Measurements from ENCODE around the gene PALM3. TPM values are rescaled to one million over a fixed set of nuclear protein-coding genes. Genes with fewer than 3 reads are reported as not detected.

The PALM3 gene
- total RNA-seq, 1 donor from 2014 or later = 1.7 TPM

DNA sequence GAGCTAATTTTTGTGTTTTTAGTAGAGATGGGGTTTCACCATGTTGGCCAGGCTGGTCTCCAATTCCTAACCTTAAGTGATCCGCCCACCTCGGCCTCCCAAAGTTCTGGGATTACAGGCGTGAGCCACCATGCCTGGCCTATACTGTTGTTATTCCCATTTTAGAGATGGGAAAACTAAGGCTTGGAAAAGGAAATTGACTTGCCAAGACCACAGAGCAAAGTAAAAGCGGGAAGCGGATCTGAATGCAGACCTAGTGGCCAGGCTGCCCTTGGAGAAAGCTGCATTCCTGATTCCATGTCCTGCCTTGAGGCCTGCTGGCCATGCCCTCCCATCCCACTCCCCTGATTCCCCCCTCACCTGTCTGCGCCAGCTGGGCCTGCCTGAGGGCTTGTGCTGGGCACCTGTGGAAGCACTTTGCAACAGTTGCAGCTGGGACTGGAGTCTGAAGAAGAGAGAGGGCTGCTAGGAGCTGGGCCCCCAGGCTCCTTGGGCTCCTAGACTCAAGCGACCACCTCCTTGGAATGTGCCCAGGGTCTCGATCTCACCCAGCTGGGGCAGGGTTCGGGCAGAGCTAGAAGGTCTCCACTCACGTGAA lies 5.7 kb downstream of the PALM3 start:
- no peaks in the 10 kb centered on the region for H3K27me3 ChIP-seq
- TF ChIP-seq, protein P1, sequence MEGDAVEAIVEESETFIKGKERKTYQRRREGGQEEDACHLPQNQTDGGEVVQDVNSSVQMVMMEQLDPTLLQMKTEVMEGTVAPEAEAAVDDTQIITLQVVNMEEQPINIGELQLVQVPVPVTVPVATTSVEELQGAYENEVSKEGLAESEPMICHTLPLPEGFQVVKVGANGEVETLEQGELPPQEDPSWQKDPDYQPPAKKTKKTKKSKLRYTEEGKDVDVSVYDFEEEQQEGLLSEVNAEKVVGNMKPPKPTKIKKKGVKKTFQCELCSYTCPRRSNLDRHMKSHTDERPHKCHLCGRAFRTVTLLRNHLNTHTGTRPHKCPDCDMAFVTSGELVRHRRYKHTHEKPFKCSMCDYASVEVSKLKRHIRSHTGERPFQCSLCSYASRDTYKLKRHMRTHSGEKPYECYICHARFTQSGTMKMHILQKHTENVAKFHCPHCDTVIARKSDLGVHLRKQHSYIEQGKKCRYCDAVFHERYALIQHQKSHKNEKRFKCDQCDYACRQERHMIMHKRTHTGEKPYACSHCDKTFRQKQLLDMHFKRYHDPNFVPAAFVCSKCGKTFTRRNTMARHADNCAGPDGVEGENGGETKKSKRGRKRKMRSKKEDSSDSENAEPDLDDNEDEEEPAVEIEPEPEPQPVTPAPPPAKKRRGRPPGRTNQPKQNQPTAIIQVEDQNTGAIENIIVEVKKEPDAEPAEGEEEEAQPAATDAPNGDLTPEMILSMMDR (IDR thresholded peaks at IDR 0.05) = no peak
- no peak for DNase-seq (ENCODE audit: low spot score in 2 of 2)
- H3K36me3 ChIP-seq = no peaks in the 10 kb centered on the region
- no peak overlapping the region for H3K27ac ChIP-seq
- intact Hi-C loops (cut with DNase I) = no loop called here
- no peak overlapping the region for H3K4me3 ChIP-seq
- H3K4me1 ChIP-seq = peaks cover 0 to 5% of the 10 kb centered on the region in 2 donors
- no peaks in the 10 kb centered on the region for H3K9me3 ChIP-seq

DNA sequence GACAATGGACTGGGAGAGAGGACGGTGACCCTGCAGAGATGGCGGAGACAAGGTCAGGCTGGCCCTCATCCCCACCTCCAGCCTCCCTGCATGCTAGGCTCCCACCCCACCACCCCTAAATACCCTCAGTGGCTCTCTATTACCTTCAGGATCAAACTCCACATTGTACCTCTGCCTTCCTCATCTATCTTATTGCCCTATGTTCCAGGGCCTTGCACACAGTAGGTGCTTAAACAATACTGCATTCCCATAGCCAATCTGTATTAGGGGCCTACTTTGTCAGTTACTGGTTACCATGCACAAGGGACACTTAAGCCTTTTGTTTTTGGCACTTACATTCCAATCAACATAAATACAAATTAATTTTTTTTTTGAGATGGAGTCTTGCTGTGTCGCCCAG lies 6.5 kb downstream of the PALM3 start:
- no peak overlapping the region for H3K27ac ChIP-seq
- no peaks in the 10 kb centered on the region for H3K27me3 ChIP-seq
- no peaks in the 10 kb centered on the region for H3K36me3 ChIP-seq
- no peaks in the 10 kb centered on the region for H3K9me3 ChIP-seq
- H3K4me3 ChIP-seq = no peak overlapping the region
- H3K4me1 ChIP-seq = peaks cover 0 to 5% of the 10 kb centered on the region in 2 donors
- no peak for DNase-seq (ENCODE audit: low spot score in 2 of 2)
- TF ChIP-seq, protein P1 (IDR thresholded peaks at IDR 0.05) = no peak
- intact Hi-C loops (cut with DNase I) = no loop called here

DNA sequence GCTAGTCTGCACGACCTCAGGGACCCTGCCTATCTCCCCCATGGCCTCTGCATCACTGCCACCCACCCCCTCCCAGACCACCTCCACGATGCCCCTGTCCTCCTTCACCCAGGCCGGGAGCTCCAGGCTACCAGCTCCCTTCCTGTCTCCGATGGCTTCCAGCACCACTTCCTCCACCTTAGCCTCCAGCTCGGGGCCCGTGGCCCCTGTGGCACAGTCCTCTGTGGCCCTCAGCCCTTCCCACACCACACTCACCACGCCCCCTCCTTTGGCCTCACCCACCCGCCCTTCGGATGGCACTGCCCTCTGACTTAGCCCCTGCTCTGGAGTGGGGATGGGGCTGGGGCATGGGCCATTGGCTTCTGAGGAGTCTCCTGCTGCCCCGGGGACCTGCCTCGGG lies 7.2 kb downstream of the PALM3 start:
- TF ChIP-seq, protein P1 (IDR thresholded peaks at IDR 0.05) = no peak
- intact Hi-C loops (cut with DNase I) = no loop called here
- no peak overlapping the region for H3K27ac ChIP-seq
- no peaks in the 10 kb centered on the region for H3K27me3 ChIP-seq
- no peak for DNase-seq (ENCODE audit: low spot score in 2 of 2)
- H3K4me3 ChIP-seq = no peak overlapping the region
- H3K4me1 ChIP-seq = peaks cover 0 to 5% of the 10 kb centered on the region in 2 donors
- no peaks in the 10 kb centered on the region for H3K36me3 ChIP-seq
- no peaks in the 10 kb centered on the region for H3K9me3 ChIP-seq

DNA sequence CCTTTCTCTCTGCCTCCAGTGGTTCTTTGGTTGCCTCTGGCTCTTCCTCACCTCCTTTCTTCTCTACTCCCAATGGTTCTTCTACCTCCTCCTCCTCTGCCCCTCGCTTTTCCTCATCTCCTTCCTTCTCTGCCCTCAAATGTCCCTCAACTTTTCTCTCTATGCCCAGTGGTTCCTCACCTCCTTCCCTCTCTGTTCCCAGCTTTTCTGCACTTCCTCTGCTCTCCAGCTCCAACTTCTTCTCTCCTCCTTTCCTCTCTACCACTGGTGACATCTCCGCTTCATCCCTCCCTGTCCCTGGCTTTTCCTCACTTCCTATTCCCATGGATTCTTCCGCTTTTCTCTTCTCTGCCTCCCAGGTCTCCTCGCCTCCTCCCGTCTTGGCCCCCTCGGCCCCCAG lies 7.8 kb downstream of the PALM3 start:
- intact Hi-C loops (cut with DNase I) = no loop called here
- TF ChIP-seq, protein P1 (IDR thresholded peaks at IDR 0.05) = no peak

DNA sequence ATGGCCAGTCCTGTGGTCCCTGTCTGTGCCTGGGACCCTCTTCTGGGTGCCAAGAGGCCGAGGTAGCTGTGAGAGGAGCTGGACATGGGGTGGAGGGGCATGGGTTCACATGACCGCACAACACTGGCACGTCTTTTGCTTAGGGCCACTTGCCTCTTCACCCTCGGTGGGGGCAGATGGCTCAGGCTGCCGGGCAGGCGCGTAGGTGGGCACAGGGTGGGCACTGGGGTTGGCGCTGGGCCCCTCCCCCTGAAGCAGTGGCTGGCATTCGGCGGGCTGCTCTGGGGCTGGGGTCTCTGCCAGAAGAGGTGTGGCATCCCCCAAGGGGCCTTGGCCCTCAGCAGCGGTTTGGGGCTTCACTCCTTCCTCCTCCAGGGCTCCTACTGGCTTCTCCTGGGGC lies 8.4 kb downstream of the PALM3 start:
- Histone ChIP-seq H3K27me3 (no peaks in the 10 kb centered on the region), H3K36me3 (no peaks in the 10 kb centered on the region), H3K9me3 (no peaks in the 10 kb centered on the region), H3K4me3 (no peak overlapping the region), H3K27ac (no peak overlapping the region), H3K4me1 (peaks cover 0 to 5% of the 10 kb centered on the region in 2 donors)
- TF ChIP-seq, protein P1 (IDR thresholded peaks at IDR 0.05) = no peak
- DNase-seq (ENCODE audit: low spot score in 2 of 2) = no peak
- intact Hi-C loops (cut with DNase I) = no loop called here

More for the DNA sequence above, 7.8 kb downstream of the PALM3 start:
- H3K27ac ChIP-seq = no peak overlapping the region
- no peaks in the 10 kb centered on the region for H3K9me3 ChIP-seq
- no peaks in the 10 kb centered on the region for H3K36me3 ChIP-seq
- H3K27me3 ChIP-seq = no peaks in the 10 kb centered on the region
- no peak overlapping the region for H3K4me3 ChIP-seq
- peaks cover 0 to 5% of the 10 kb centered on the region in 2 donors for H3K4me1 ChIP-seq
- no peak for DNase-seq (ENCODE audit: low spot score in 2 of 2)

DNA sequence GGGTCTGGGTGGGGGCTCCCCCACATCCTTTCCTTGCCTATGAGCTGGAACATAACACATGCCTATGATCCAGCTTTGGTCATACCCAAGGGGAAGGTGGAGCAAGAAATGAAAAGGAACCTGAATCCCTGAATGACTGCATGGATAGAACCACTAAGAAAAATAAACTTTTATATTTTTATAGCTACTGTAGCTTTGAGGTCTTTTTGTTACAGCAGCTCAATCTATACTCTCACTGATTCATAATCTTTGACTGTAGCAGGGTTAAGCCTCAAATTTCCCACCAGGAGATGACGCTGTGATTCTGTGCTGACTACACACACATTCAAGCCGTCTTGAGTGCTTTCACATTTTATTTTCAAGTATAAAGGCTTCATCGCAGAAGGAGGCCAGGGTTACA lies 8.8 kb downstream of the PALM3 start:
- Histone ChIP-seq H3K27ac (no peak overlapping the region), H3K27me3 (no peaks in the 10 kb centered on the region), H3K36me3 (no peaks in the 10 kb centered on the region), H3K4me1 (peaks cover 0 to 5% of the 10 kb centered on the region in 2 donors), H3K9me3 (no peaks in the 10 kb centered on the region), H3K4me3 (no peak overlapping the region)
- TF ChIP-seq, protein P1 (IDR thresholded peaks at IDR 0.05) = no peak
- intact Hi-C loops (cut with DNase I) = no loop called here
- DNase-seq (ENCODE audit: low spot score in 2 of 2) = no peak

Measured in ascending aorta (tissue), 2 donors.